SKM-1 (cell line): ENCODE data around the gene ASPDH.

Source experiments
- DNase-seq: peaks from one replicate; lab custom pipeline; 2025; ENCODE audit not compliant: unreplicated experiment; lab: John Stamatoyannopoulos, UW

Gene ASPDH

GRCh38 chr19:50516456-50516855 lies 2.7 kb upstream of the ASPDH start:
- DNase-seq, result no peak

GRCh38 chr19:50515168-50515561 lies 1.5 kb upstream of the ASPDH start:
- DNase-seq, result no peak

- DNase-seq, result no peak
Observed at GRCh38 chr19:50514346-50515167, 844 bp upstream of the ASPDH start.

GRCh38 chr19:50512999-50513745 lies 541 bp downstream of the ASPDH start:
- no peak for DNase-seq

GRCh38 chr19:50512112-50512998 lies 1.4 kb downstream of the ASPDH start:
- DNase-seq, result no peak

- peak; percentile 71 for DNase-seq
Observed at GRCh38 chr19:50511069-50511822, 2.5 kb downstream of the ASPDH start, which contains the start of gene JOSD2. Gene JOSD2 (minus strand): TSS chr19:50511191. CDS start chr19:50510431, 760 bp downstream.

GRCh38 chr19:50510700-50511068 lies 3.0 kb downstream of the ASPDH start:
- peak; percentile 46 for DNase-seq

- no peak for DNase-seq
Observed at GRCh38 chr19:50510121-50510670, 3.5 kb downstream of the ASPDH start.

- no peak for DNase-seq
Observed at GRCh38 chr19:50509366-50509765, 4.3 kb downstream of the ASPDH start.

GRCh38 chr19:50508843-50509190 lies 4.9 kb downstream of the ASPDH start:
- no peak for DNase-seq

- no peak for DNase-seq
Observed at GRCh38 chr19:50507376-50507775, 6.3 kb downstream of the ASPDH start.

GRCh38 chr19:50506700-50507099 lies 7.0 kb downstream of the ASPDH start:
- DNase-seq, result no peak

GRCh38 chr19:50505856-50506611 lies 7.7 kb downstream of the ASPDH start:
- DNase-seq, result no peak

- DNase-seq, result no peak
Observed at GRCh38 chr19:50501568-50502475, 11.9 kb downstream of the ASPDH start.

- no peak for DNase-seq
Observed at GRCh38 chr19:50501186-50501567, 12.5 kb downstream of the ASPDH start.

GRCh38 chr19:50500753-50501151 lies 13.0 kb downstream of the ASPDH start:
- no peak for DNase-seq

GRCh38 chr19:50500060-50500752 lies 13.5 kb downstream of the ASPDH start:
- DNase-seq, result no peak
